SK-N-SH (cell line): ENCODE results near the gene ARIH2. TPM values are rescaled to one million over a fixed set of nuclear protein-coding genes. Genes with fewer than 3 reads are reported as not detected.

Source experiments
- CTCF ChIA-PET: fragments of 300-600, 350-600 bp; formaldehyde crosslinking; extraction: SDS; loops from one replicate; lab custom pipeline; 2021; lab: Yijun Ruan, JAX
- POLR2A ChIA-PET: fragments of 350-600 bp; sonication (Branson Sonifier 250); formaldehyde crosslinking; extraction: SDS; loops from one replicate; lab custom pipeline; 2020; ENCODE audit warnings: antibody characterized with exemption, inconsistent platforms; lab: Yijun Ruan, JAX
- DNase-seq: peaks from one replicate; pipeline ENCODE4 v3.0.0; 2012
- H2AFZ ChIP-seq: fragments of 200-600 bp; sonication (generic); 2 replicates; pipeline ENCODE4 v1.8.1; 2016; ENCODE audit warnings: antibody characterized with exemption, mild to moderate bottlenecking, low read depth
- H3F3A ChIP-seq: fragments of 200-600 bp; sonication (generic); replicated peaks from 2 replicates; pipeline ENCODE3; 2016; ENCODE audit warnings: antibody characterized with exemption, mild to moderate bottlenecking; ENCODE audit not compliant: insufficient read depth
- H3K27ac ChIP-seq, 2 experiments: fragments of 200-500 bp in 1 of 2; fragments of 200-600 bp in 1 of 2; sonication (Bioruptor generic) in 1 of 2; sonication (generic), shearing (Covaris generic) in 1 of 2; 2 replicates each; pipeline versions ENCODE4 v1.5.1 to v1.6.1; 2014 to 2016; ENCODE audit warnings: low read depth in 2 of 2, inconsistent platforms in 1 of 2, low read length in 1 of 2, mild to moderate bottlenecking in 1 of 2, mixed read lengths in 1 of 2
- H3K27me3 ChIP-seq: fragments of 200-600 bp; sonication (generic), shearing (Covaris generic); 2 replicates; pipeline ENCODE4 v1.6.1; 2016; ENCODE audit warnings: mixed run types; ENCODE audit not compliant: insufficient read depth
- H3K36me3 ChIP-seq, 2 experiments: fragments of 200-500 bp in 1 of 2; fragments of 200-600 bp in 1 of 2; sonication (Bioruptor generic) in 1 of 2; sonication (generic) in 1 of 2; replicated peaks in 1 of 2; 2 replicates each; pipeline versions ENCODE3 to v1.5.1; 2014 to 2016; ENCODE audit warnings: low read length in 1 of 2, mild to moderate bottlenecking in 1 of 2; ENCODE audit not compliant: insufficient read depth in 2 of 2, control insufficient read depth in 1 of 2
- H3K4me1 ChIP-seq, 2 experiments: fragments of 200-500 bp in 1 of 2; fragments of 200-600 bp in 1 of 2; sonication (Bioruptor generic) in 1 of 2; sonication (generic), shearing (Covaris generic) in 1 of 2; 2 replicates each; pipeline versions ENCODE4 v1.5.1 to v1.6.1; 2014 to 2016; ENCODE audit warnings: low read depth in 1 of 2, low read length in 1 of 2, mixed run types in 1 of 2; ENCODE audit not compliant: insufficient read depth in 2 of 2, control insufficient read depth in 1 of 2
- H3K4me2 ChIP-seq: fragments of 200-600 bp; sonication (generic), shearing (Covaris generic); 2 replicates; pipeline ENCODE4 v1.6.1; 2017; ENCODE audit warnings: mixed run types
- H3K4me3 ChIP-seq, 2 experiments: fragments of 200-500 bp in 1 of 2; fragments of 200-600 bp in 1 of 2; sonication (Bioruptor generic) in 1 of 2; sonication (generic), shearing (Covaris generic) in 1 of 2; 2 replicates each; pipeline versions ENCODE4 v1.5.1 to v1.8.1; 2014 to 2016; ENCODE audit warnings: low read depth in 2 of 2, inconsistent platforms in 1 of 2, low read length in 1 of 2, mild to moderate bottlenecking in 1 of 2, mixed read lengths in 1 of 2, moderate library complexity in 1 of 2
- H3K79me2 ChIP-seq: fragments of 200-600 bp; sonication (generic); 2 replicates; pipeline ENCODE4 v1.8.1; 2017; ENCODE audit warnings: mild to moderate bottlenecking; ENCODE audit not compliant: insufficient read depth
- H3K9ac ChIP-seq: fragments of 200-600 bp; sonication (generic); 2 replicates; pipeline ENCODE4 v1.6.1; 2017; ENCODE audit warnings: mixed run types
- H3K9me2 ChIP-seq: fragments of 200-600 bp; sonication (generic); 2 replicates; pipeline ENCODE4 v1.6.1; 2017; ENCODE audit warnings: mixed run types
- H3K9me3 ChIP-seq: fragments of 200-600 bp; sonication (generic); 2 replicates; pipeline ENCODE4 v1.6.1; 2017; ENCODE audit warnings: mixed run types, mild to moderate bottlenecking, moderate library complexity
- H4K20me1 ChIP-seq: fragments of 200-600 bp; sonication (generic); 2 replicates; pipeline ENCODE4 v1.6.1; 2017; ENCODE audit warnings: mild to moderate bottlenecking, mixed run types; ENCODE audit not compliant: insufficient read depth
- CHD2 ChIP-seq: fragments of 150-350 bp; IDR thresholded peaks from 2 replicates; pipeline ENCODE4 v1.6.1; 2018; ENCODE audit warnings: low read length; ENCODE audit not compliant: partially characterized antibody
- ELF1 ChIP-seq: IDR thresholded peaks from 2 replicates; pipeline ENCODE4 v1.4.0; 2012
- FOSL2 ChIP-seq: IDR thresholded peaks from 2 replicates; pipeline ENCODE4 v1.4.0; 2012; ENCODE audit warnings: low read depth, mild to moderate bottlenecking, moderate library complexity, borderline replicate concordance
- FOXJ3 ChIP-seq: sonication (generic); formaldehyde crosslinking; IDR thresholded peaks from 2 replicates; pipeline ENCODE4 v1.5.1; 2020; ENCODE audit warnings: mild to moderate bottlenecking, missing genetic modification reagents
- FOXM1 ChIP-seq: IDR thresholded peaks from 2 replicates; pipeline ENCODE4 v1.4.0; 2012; ENCODE audit warnings: low read depth, mild to moderate bottlenecking
- IRF3 ChIP-seq: fragments of 150-350 bp; IDR thresholded peaks from 2 replicates; pipeline ENCODE4 v1.6.1; 2016; ENCODE audit warnings: mild to moderate bottlenecking, low read depth, low read length
- MEF2A ChIP-seq: IDR thresholded peaks from 2 replicates; pipeline ENCODE4 v1.4.0; 2012; ENCODE audit warnings: low read depth, borderline replicate concordance
- RAD21 ChIP-seq: IDR thresholded peaks from 2 replicates; pipeline ENCODE4 v1.6.1; 2012; ENCODE audit warnings: mild to moderate bottlenecking, low read length
- RCOR1 ChIP-seq: fragments of 150-350 bp; IDR thresholded peaks from 2 replicates; pipeline ENCODE4 v1.6.1; 2017; ENCODE audit warnings: antibody characterized with exemption, low read length
- REST ChIP-seq: IDR thresholded peaks from 2 replicates; pipeline ENCODE4 v1.6.1; 2012; ENCODE audit warnings: mild to moderate bottlenecking, low read depth, low read length, moderate library complexity
- SMC3 ChIP-seq: IDR thresholded peaks from 2 replicates; pipeline ENCODE4 v1.6.1; 2012; ENCODE audit warnings: low read depth, low read length, improper control_type of control experiment
- TCF12 ChIP-seq: IDR thresholded peaks from 2 replicates; pipeline ENCODE4 v1.4.0; 2012
- TEAD4 ChIP-seq: IDR thresholded peaks from 2 replicates; pipeline ENCODE4 v1.4.0; 2012; ENCODE audit warnings: mild to moderate bottlenecking, borderline replicate concordance; ENCODE audit not compliant: insufficient read depth
- USF1 ChIP-seq: IDR thresholded peaks from 2 replicates; pipeline ENCODE4 v1.4.0; 2012; ENCODE audit warnings: low read depth, borderline replicate concordance
- USF2 ChIP-seq: fragments of 150-350 bp; IDR thresholded peaks from 2 replicates; pipeline ENCODE4 v1.6.1; 2017; ENCODE audit warnings: antibody characterized with exemption, low read length, low read depth, borderline replicate concordance
- ZBTB33 ChIP-seq: IDR thresholded peaks from 2 replicates; pipeline ENCODE4 v1.4.0; 2012; ENCODE audit warnings: low read depth, borderline replicate concordance
- WGBS: methylation state at CpG from one replicate; pipeline ENCODE4 v1.1.6; 2017; ENCODE audit warnings: low lambda C conversion rate; 5-methylcytosine and 5-hydroxymethylcytosine counted together
- polyA plus RNA-seq, 3 experiments: library from polyadenylated mRNA; depleted of rRNA; stranded (reverse); fragments of >200 nt; gene quantifications; 2 replicates each; pipeline ENCODE4 v1.2.3, GENCODE V29; 2012

Gene ARIH2
- polyA plus RNA-seq, 1 of the 3 experiments (the other 2 are of a cell fraction), result 69.7 TPM

- peaks cover 41 to 62% of the 10 kb centered on the region in 2 experiments for H3K36me3 ChIP-seq
- H4K20me1 ChIP-seq, result no peaks in the 10 kb centered on the region
- H3K9ac ChIP-seq, result no peak overlapping the region
- 72% methylated on average over 2 of the region's 5 CpGs for WGBS
- no peak for DNase-seq
- H3K4me3 ChIP-seq, result no peak overlapping the region
- H3K4me1 ChIP-seq, result no peaks in the 10 kb centered on the region
- CTCF ChIA-PET, result no interaction called here
- no peaks in the 10 kb centered on the region for H3K9me2 ChIP-seq
- H3K79me2 ChIP-seq, result no peaks in the 10 kb centered on the region
- no peak overlapping the region for H3K4me2 ChIP-seq
- no peak overlapping the region for H3K27ac ChIP-seq
- H3F3A ChIP-seq, result no peaks in the 10 kb centered on the region
- H2AFZ ChIP-seq, result no peak overlapping the region
- H3K9me3 ChIP-seq, result no peaks in the 10 kb centered on the region
- TF ChIP-seq RAD21, result no peak
- TF ChIP-seq FOXJ3 (CRISPR knock-in tag), result no peak
- TF ChIP-seq USF2, result no peak
- TF ChIP-seq TCF12, result no peak
- TF ChIP-seq ELF1, result no peak
- no peak for TF ChIP-seq REST
- TF ChIP-seq SMC3, result no peak
- TF ChIP-seq MEF2A, result no peak
- TF ChIP-seq USF1, result no peak
- TF ChIP-seq ZBTB33, result no peak
- TF ChIP-seq RCOR1, result no peak
- no peak for TF ChIP-seq TEAD4
- no peak for TF ChIP-seq IRF3
- TF ChIP-seq FOSL2, result no peak
- TF ChIP-seq FOXM1, result no peak
- TF ChIP-seq CHD2, result no peak
- TF ChIP-seq, all 33 proteins: peak for 0
- no peaks in the 10 kb centered on the region for H3K27me3 ChIP-seq
- POLR2A ChIA-PET, result no interaction called here
These were observed 64.0 kb downstream of the ARIH2 start for GRCh38 chr3:48982686-48983085.
